ENCODE results near the gene UGT2B7. TPM values are rescaled to one million over a fixed set of nuclear protein-coding genes. Genes with fewer than 3 reads are reported as not detected.
"Not testable (repeated sequence)": the region's sequence is repeated elsewhere in the genome, so short reads cannot be mapped to it uniquely, and the experiment has no call there.

UGT2B7 gene
- not detected for total RNA-seq

- Mint-ChIP-seq H3K36me3 (no peaks in the 10 kb centered on the region), H3K27me3 (no peaks in the 10 kb centered on the region), H3K4me1 (no peaks in the 10 kb centered on the region), H3K27ac (no peak within 1 kb of the TSS), H3K9me3 (no peaks in the 10 kb centered on the region), H3K4me3 (no peak within 1 kb of the TSS)
- DNase-seq: no peak
Measured at GRCh38 chr4:69096111-69096656, at the start of gene UGT2B7. Gene UGT2B7, plus strand, starts transcription at chr4:69096474. Its CDS starts 47 bp downstream, at chr4:69096521.

GRCh38 chr4:69049860-69050259 lies 46.4 kb upstream of the UGT2B7 start:
- H3K27me3 Mint-ChIP-seq: no peaks in the 10 kb centered on the region
- no peak overlapping the region for H3K4me3 Mint-ChIP-seq
- no peaks in the 10 kb centered on the region for H3K9me3 Mint-ChIP-seq
- no peak for DNase-seq
- H3K4me1 Mint-ChIP-seq: no peaks in the 10 kb centered on the region
- H3K27ac Mint-ChIP-seq: no peak overlapping the region
- no peaks in the 10 kb centered on the region for H3K36me3 Mint-ChIP-seq

GRCh38 chr4:69050853-69051575 lies 45.3 kb upstream of the UGT2B7 start:
- not testable (repeated sequence) for H3K27me3 Mint-ChIP-seq, H3K36me3 Mint-ChIP-seq, DNase-seq, H3K27ac Mint-ChIP-seq, H3K9me3 Mint-ChIP-seq, H3K4me3 Mint-ChIP-seq, H3K4me1 Mint-ChIP-seq

GRCh38 chr4:69051576-69051943 lies 44.7 kb upstream of the UGT2B7 start:
- Mint-ChIP-seq H3K36me3 (no peaks in the 10 kb centered on the region), H3K27ac (no peak overlapping the region)

GRCh38 chr4:69053309-69053885 lies 42.9 kb upstream of the UGT2B7 start:
- not testable (repeated sequence) for H3K27ac Mint-ChIP-seq, H3K4me3 Mint-ChIP-seq, DNase-seq, H3K36me3 Mint-ChIP-seq, H3K9me3 Mint-ChIP-seq, H3K27me3 Mint-ChIP-seq, H3K4me1 Mint-ChIP-seq

More at GRCh38 chr4:69051576-69051943, 44.7 kb upstream of the UGT2B7 start:
- DNase-seq: no peak
- no peaks in the 10 kb centered on the region for H3K4me1 Mint-ChIP-seq
- H3K4me3 Mint-ChIP-seq: no peak overlapping the region
- H3K27me3 Mint-ChIP-seq: no peaks in the 10 kb centered on the region
- no peaks in the 10 kb centered on the region for H3K9me3 Mint-ChIP-seq

- not testable (repeated sequence) for H3K4me1 Mint-ChIP-seq, DNase-seq, H3K27ac Mint-ChIP-seq, H3K4me3 Mint-ChIP-seq, H3K27me3 Mint-ChIP-seq, H3K36me3 Mint-ChIP-seq, H3K9me3 Mint-ChIP-seq
Measured at GRCh38 chr4:69054033-69054432, 42.2 kb upstream of the UGT2B7 start.

- H3K36me3 Mint-ChIP-seq: no peaks in the 10 kb centered on the region
- no peak overlapping the region for H3K4me3 Mint-ChIP-seq
- H3K9me3 Mint-ChIP-seq: no peaks in the 10 kb centered on the region
- H3K27ac Mint-ChIP-seq: no peak overlapping the region
- no peaks in the 10 kb centered on the region for H3K4me1 Mint-ChIP-seq
- no peak for DNase-seq
- no peaks in the 10 kb centered on the region for H3K27me3 Mint-ChIP-seq
Measured at GRCh38 chr4:69054578-69055200, 41.6 kb upstream of the UGT2B7 start.

- Mint-ChIP-seq H3K4me1 (no peaks in the 10 kb centered on the region), H3K27me3 (no peaks in the 10 kb centered on the region), H3K4me3 (no peak overlapping the region), H3K36me3 (no peaks in the 10 kb centered on the region), H3K27ac (no peak overlapping the region), H3K9me3 (no peaks in the 10 kb centered on the region)
- DNase-seq: no peak
Measured at GRCh38 chr4:69056150-69056549, 40.1 kb upstream of the UGT2B7 start.

- no peak for DNase-seq
- H3K27ac Mint-ChIP-seq: no peak overlapping the region
- no peak overlapping the region for H3K4me3 Mint-ChIP-seq
- no peaks in the 10 kb centered on the region for H3K27me3 Mint-ChIP-seq
- H3K36me3 Mint-ChIP-seq: no peaks in the 10 kb centered on the region
- no peaks in the 10 kb centered on the region for H3K4me1 Mint-ChIP-seq
- no peaks in the 10 kb centered on the region for H3K9me3 Mint-ChIP-seq
Measured at GRCh38 chr4:69056921-69057550, 39.2 kb upstream of the UGT2B7 start.

GRCh38 chr4:69057620-69058409 lies 38.5 kb upstream of the UGT2B7 start:
- Mint-ChIP-seq H3K27me3 (no peaks in the 10 kb centered on the region), H3K27ac (no peak overlapping the region), H3K4me1 (no peaks in the 10 kb centered on the region), H3K4me3 (no peak overlapping the region), H3K9me3 (no peaks in the 10 kb centered on the region), H3K36me3 (no peaks in the 10 kb centered on the region)
- DNase-seq: no peak

- no peaks in the 10 kb centered on the region for H3K9me3 Mint-ChIP-seq
- no peak overlapping the region for H3K27ac Mint-ChIP-seq
- DNase-seq: no peak
- H3K27me3 Mint-ChIP-seq: no peaks in the 10 kb centered on the region
- no peaks in the 10 kb centered on the region for H3K36me3 Mint-ChIP-seq
- no peak overlapping the region for H3K4me3 Mint-ChIP-seq
- no peaks in the 10 kb centered on the region for H3K4me1 Mint-ChIP-seq
Measured at GRCh38 chr4:69058410-69059059, 37.7 kb upstream of the UGT2B7 start.

- H3K4me3 Mint-ChIP-seq: no peak overlapping the region
- H3K9me3 Mint-ChIP-seq: no peaks in the 10 kb centered on the region
Measured at GRCh38 chr4:69060651-69061308, 35.5 kb upstream of the UGT2B7 start.

GRCh38 chr4:69064391-69064790 lies 31.9 kb upstream of the UGT2B7 start:
- no peaks in the 10 kb centered on the region for H3K27me3 Mint-ChIP-seq
- H3K9me3 Mint-ChIP-seq: no peaks in the 10 kb centered on the region
- no peak overlapping the region for H3K4me3 Mint-ChIP-seq
- DNase-seq: no peak
- H3K36me3 Mint-ChIP-seq: no peaks in the 10 kb centered on the region
- no peaks in the 10 kb centered on the region for H3K4me1 Mint-ChIP-seq
- H3K27ac Mint-ChIP-seq: no peak overlapping the region

More at GRCh38 chr4:69060651-69061308, 35.5 kb upstream of the UGT2B7 start:
- H3K36me3 Mint-ChIP-seq: no peaks in the 10 kb centered on the region
- H3K27ac Mint-ChIP-seq: no peak overlapping the region
- H3K4me1 Mint-ChIP-seq: no peaks in the 10 kb centered on the region
- H3K27me3 Mint-ChIP-seq: no peaks in the 10 kb centered on the region
- no peak for DNase-seq

- Mint-ChIP-seq H3K27ac (no peak overlapping the region), H3K27me3 (no peaks in the 10 kb centered on the region), H3K36me3 (no peaks in the 10 kb centered on the region), H3K4me1 (no peaks in the 10 kb centered on the region), H3K4me3 (no peak overlapping the region), H3K9me3 (no peaks in the 10 kb centered on the region)
- no peak for DNase-seq
Measured at GRCh38 chr4:69066945-69067344, 29.3 kb upstream of the UGT2B7 start.
